Nucleus accumbens (tissue), 56 donors: Measurements from ENCODE around the gene KASH5.
A peak's percentile ranks its signal among the peaks of the same experiment; 100 is the strongest.

Experiments used
- DNase-seq, 56 donors: peaks; one replicate each; lab custom pipeline; 2025; lab: John Stamatoyannopoulos, UW

The KASH5 gene

GRCh38 chr19:49387936-49388372 lies at the start of gene KASH5:
KASH5 (plus strand) TSS chr19:49388249; CDS start chr19:49390884, 2,635 bp downstream.
- DNase-seq, result peak in 27 of 56 donors; percentile 1 to 54 (median 12)

DNA sequence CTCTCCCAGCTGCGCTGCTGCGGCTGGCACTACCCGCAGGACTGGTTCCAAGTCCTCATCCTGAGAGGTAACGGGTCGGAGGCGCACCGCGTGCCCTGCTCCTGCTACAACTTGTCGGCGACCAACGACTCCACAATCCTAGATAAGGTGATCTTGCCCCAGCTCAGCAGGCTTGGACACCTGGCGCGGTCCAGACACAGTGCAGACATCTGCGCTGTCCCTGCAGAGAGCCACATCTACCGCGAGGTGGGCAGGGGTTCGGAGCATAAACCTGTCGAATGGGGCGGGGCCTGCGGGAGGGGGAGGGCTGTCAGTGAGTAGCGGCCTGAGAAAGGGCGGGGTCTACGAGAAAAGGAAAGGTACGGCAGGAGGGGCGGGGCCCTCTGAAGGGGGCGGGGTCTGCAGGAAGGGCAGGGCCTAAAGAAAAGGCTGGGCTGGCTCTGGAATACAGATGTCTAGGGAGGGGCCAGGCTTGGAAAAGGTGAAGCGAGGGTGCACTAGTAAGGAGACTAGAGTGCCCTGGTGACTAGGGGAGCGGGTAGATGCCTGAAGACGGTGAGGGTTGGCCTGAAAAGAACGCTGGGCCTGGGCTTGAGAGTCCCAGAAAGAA lies 49.3 kb upstream of the KASH5 start:
- DNase-seq, result peak in 30 of 56 donors; percentile 10 to 73 (median 34)

DNA sequence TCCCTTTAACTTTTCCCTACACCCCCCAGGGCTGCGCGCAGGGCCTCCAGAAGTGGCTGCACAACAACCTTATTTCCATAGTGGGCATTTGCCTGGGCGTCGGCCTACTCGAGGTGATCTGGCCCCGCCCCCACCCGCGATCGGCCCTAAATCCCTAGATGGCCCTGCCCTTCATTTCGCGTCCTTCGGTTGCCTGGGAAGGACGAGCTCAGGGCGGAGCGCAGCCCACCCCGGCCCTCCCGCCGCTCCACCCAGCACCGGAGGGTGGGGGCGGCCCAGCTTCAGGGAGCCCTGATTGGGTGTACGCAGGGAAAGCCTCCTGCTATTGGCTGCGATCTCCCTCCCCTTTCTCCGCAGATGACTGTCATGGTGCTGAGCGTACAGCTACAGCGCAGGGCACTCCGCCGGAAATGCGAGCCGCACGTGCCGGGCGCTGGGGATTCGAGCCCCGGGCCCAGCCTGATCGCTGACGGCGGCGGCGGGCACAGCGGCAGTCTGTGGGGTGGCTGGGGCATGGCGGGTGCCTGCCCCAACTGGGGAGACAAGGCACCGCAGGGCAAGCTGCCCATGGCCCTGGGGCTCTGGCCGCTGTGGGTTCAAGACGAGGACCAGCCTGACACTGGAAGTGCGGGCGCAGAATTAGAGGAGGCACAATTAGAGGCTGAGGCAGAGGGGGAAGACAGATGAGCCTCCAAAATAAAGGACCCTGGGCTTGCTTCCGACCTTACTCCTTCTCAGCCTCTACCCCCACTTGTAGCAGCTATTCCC lies 48.6 kb upstream of the KASH5 start:
- DNase-seq, result peak in 52 of 56 donors; percentile 14 to 89 (median 66)

- DNase-seq, result peak in 1 of 56 donors; percentile 57
These were observed 47.8 kb upstream of the KASH5 start for GRCh38 chr19:49340069-49340864.

GRCh38 chr19:49340865-49341718 lies 47.0 kb upstream of the KASH5 start:
- no peak for DNase-seq

- no peak for DNase-seq
These were observed 45.7 kb upstream of the KASH5 start for GRCh38 chr19:49342291-49342721.

DNA sequence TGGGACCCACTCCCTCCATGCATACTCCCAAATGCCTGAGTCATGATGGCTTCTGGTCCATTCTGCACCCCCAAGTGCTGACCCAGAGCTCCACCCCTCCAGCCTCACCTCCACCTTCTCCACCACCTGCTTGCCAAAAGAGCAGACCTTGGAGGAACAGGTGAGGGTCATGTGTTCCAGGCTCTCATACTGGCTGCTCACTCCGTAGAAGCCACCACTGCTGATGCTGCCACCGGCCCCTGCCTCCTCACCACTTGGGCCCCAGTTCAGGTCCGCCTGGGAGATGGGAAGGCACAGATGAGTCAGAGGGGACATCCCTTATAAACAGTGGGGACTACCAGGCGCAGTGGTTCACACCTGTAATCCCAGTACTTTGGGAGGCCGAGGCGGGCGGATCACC lies 44.9 kb upstream of the KASH5 start:
- DNase-seq, result no peak

GRCh38 chr19:49344505-49345423 lies 43.3 kb upstream of the KASH5 start:
- no peak for DNase-seq

GRCh38 chr19:49347191-49347590 lies 40.9 kb upstream of the KASH5 start:
- no peak for DNase-seq

- peak in 9 of 56 donors; percentile 7 to 50 (median 10) for DNase-seq
These were observed 40.2 kb upstream of the KASH5 start for GRCh38 chr19:49347835-49348234.

- DNase-seq, result no peak
These were observed 39.5 kb upstream of the KASH5 start for GRCh38 chr19:49348305-49349189.

DNA sequence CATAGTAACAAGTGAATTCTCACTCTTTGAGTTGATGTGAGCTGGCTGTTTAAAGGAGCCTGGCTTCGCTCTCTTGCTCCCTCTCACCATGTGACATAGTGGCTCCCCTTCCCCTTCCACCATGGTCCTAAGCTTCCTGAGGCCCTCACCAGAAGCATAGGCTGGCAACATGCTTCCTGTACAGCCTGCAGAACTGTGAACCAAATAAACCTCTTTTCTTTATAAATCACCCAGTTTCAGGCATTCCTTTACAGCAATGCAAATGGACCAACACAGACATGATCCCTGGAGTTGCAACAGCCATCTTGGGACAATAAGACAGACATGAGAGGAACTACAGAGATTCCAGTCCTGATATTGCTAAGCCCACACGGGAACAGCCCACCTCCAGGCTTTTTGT lies 38.5 kb upstream of the KASH5 start:
- DNase-seq, result no peak

DNA sequence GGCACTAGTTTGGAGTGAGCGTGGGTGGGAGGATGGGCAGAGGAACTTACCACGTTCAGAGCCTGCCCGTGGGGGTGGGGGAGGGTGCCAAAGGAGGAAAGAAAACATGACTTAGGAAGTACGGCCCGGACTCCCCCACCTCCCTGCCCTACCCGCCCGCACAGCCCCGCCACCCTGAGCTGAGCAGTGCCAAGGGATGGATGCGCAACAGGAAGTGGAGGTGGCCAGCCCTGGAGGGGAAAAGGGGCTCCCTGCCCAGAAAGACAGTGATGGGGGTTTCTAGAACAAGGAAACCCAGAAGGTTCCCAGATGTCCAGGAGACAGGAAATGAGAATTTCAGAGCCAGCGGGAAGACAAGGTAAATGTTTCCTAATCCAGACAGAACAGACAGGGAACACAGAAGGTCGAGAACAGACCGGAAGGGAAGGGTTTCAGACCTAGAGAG lies 32.1 kb upstream of the KASH5 start:
- DNase-seq, result no peak

DNA sequence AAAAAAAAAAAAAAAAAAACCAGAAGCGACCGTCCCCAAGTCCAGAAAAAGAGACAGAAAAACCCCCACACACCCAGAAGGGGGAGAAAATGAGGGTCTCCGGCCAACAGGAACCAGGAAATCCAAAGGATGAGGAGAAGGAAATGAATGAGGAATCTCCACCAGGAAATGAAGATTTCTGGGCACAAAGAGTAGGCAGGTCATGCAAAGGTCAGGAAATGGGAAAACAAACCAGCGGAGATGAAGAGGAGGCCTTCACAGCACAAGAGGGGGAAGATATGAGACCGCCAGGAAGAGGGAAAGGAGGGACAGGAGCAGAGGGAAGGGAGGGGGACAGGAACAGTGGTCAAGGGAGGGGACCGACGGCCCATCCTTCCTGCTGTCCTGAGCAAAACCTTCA lies 31.7 kb upstream of the KASH5 start:
- no peak for DNase-seq

GRCh38 chr19:49357186-49357585 lies 30.9 kb upstream of the KASH5 start:
- no peak for DNase-seq

DNA sequence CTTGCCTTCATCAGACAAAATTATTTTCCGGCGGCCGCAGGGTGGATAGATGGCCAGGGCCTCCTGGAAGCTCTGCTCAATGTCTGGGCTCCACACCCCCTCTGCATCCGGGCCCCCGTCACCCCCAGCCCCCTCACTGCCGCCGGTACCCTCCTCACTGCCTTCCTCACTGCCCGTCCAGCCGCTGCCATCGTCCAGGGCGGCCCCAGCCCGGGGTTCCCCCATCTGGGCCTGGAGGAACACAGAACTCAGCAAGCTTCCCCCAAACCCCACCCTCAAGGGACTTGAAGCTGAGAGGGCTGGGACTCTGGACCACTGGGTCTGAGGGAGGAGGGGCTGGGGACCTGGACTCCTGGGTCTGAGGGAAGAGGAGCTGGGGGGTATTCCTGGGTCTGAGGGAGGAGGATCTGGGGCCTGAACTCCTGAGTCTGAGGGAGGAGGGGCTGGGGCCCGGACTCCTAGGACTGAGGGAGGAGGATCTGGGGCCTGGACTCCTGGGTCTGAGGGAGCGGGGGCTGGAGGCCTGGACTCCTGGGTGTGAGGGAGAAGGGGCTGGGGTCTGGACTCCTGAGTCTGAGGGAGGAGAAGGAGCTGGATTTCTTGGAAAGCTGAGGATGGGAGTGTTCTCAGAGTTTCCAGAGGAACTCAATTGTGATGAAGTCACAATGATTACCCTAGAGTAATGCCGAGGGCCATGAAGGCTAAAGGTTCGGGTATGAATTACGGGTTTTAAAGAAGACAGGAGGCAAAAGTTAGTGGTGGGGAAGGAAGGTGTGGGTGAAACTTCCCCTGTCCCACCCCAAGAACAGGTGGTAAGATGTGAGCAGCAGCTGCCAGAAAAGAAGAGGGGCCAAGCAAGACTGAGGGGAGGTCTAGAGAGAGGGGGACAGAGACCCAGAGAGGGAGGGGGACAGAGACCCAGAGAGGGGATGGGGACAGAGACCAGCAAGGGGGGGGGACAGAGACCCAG lies 27.9 kb upstream of the KASH5 start:
- no peak for DNase-seq
